Measurements from ENCODE around the gene CBLN3. TPM values are rescaled to one million over a fixed set of nuclear protein-coding genes. Genes with fewer than 3 reads are reported as not detected.

The CBLN3 gene
- total and polyA plus RNA-seq, 4 donors: 1.7 to 4.9 (median 2.0) TPM

DNA sequence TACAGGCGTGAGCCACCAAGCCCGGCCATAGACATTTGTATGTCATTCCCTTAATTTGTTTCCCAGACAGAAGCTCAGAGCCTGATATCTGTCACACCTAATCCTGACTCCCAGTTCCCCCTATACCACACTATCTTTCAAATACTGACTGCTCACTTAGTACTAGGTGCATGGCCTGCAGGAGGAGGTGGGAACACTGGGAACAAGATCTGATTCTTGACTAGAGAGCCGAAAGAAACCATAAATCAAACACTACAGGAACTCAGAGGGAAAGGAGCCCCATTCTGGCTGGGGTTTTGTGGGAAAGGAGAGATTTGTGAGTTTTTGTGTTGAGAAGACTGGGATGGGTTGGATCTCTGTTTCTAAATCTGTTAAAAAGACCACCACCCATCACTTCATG is 5.2 kb upstream of the CBLN3 start:
- DNase-seq (no peak), ATAC-seq (ENCODE audit: insufficient read depth, low FRiP score) (no peak)
- no peak overlapping the region for H3K4me3 ChIP-seq
- WGBS, 2 donors: 82 to 84% methylated on average over 3 of the region's 3 CpGs
- no peak overlapping the region for H3K9ac ChIP-seq (ENCODE audit: insufficient read depth in 1 of 2, low read length in 2 of 2)
- H3K36me3 ChIP-seq (ENCODE audit: control insufficient read depth in 4 of 4, insufficient read depth in 4 of 4, low read length in 4 of 4): peaks cover under 1 to 53% (median 46%) of the 10 kb centered on the region in 4 donors
- H3K4me1 ChIP-seq (ENCODE audit: control insufficient read depth in 5 of 5, insufficient read depth in 5 of 5, low read length in 5 of 5): peaks cover 0 to 17% (median 10%) of the 10 kb centered on the region in 5 donors
- no peaks in the 10 kb centered on the region for H3K9me3 ChIP-seq (ENCODE audit: control insufficient read depth in 4 of 4, insufficient read depth in 3 of 4, low read length in 3 of 4)
- TF ChIP-seq, protein P1, sequence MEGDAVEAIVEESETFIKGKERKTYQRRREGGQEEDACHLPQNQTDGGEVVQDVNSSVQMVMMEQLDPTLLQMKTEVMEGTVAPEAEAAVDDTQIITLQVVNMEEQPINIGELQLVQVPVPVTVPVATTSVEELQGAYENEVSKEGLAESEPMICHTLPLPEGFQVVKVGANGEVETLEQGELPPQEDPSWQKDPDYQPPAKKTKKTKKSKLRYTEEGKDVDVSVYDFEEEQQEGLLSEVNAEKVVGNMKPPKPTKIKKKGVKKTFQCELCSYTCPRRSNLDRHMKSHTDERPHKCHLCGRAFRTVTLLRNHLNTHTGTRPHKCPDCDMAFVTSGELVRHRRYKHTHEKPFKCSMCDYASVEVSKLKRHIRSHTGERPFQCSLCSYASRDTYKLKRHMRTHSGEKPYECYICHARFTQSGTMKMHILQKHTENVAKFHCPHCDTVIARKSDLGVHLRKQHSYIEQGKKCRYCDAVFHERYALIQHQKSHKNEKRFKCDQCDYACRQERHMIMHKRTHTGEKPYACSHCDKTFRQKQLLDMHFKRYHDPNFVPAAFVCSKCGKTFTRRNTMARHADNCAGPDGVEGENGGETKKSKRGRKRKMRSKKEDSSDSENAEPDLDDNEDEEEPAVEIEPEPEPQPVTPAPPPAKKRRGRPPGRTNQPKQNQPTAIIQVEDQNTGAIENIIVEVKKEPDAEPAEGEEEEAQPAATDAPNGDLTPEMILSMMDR (IDR thresholded peaks at IDR 0.05; ENCODE audit: control extremely low read depth, extremely low read depth): no peak
- H3K27me3 ChIP-seq (ENCODE audit: control insufficient read depth in 3 of 3, insufficient read depth in 3 of 3, low read length in 2 of 3): no peaks in the 10 kb centered on the region
- no peak overlapping the region for H3K27ac ChIP-seq (ENCODE audit: low read depth in 1 of 2, low read length in 1 of 2)

DNA sequence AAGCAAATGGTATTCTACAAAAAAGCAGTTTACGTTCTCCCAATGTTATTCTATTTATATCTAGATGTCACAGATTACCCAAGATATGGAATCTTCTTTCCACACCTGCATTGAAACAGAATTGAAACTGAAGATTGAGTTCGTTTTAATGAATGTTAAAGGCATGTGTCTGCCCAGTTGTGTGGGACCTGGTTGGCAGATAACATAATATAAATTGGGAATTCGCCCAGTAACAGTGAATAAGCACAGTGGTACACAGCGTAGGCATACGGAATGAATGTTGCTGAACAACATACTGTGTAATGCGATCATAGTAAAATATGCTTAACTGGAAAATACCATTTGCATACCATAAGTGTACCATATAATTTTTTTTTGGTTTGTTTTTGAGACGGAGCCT is 4.6 kb upstream of the CBLN3 start:
- no peaks in the 10 kb centered on the region for H3K27me3 ChIP-seq (ENCODE audit: control insufficient read depth in 3 of 3, insufficient read depth in 3 of 3, low read length in 2 of 3)
- 90% methylated on average over 7 of the region's 7 CpGs for WGBS, 2 donors
- H3K4me3 ChIP-seq: no peak overlapping the region
- H3K27ac ChIP-seq (ENCODE audit: low read depth in 1 of 2, low read length in 1 of 2): no peak overlapping the region
- no peak for ATAC-seq (ENCODE audit: insufficient read depth, low FRiP score)
- no peak for DNase-seq
- H3K4me1 ChIP-seq (ENCODE audit: control insufficient read depth in 5 of 5, insufficient read depth in 5 of 5, low read length in 5 of 5): peaks cover 0 to 23% (median 16%) of the 10 kb centered on the region in 5 donors
- peaks cover 0 to 49% (median 43%) of the 10 kb centered on the region in 4 donors for H3K36me3 ChIP-seq (ENCODE audit: control insufficient read depth in 4 of 4, insufficient read depth in 4 of 4, low read length in 4 of 4)
- no peaks in the 10 kb centered on the region for H3K9me3 ChIP-seq (ENCODE audit: control insufficient read depth in 4 of 4, insufficient read depth in 3 of 4, low read length in 3 of 4)
- no peak overlapping the region for H3K9ac ChIP-seq (ENCODE audit: insufficient read depth in 1 of 2, low read length in 2 of 2)
- TF ChIP-seq, protein P1 (IDR thresholded peaks at IDR 0.05; ENCODE audit: control extremely low read depth, extremely low read depth): no peak

- Histone ChIP-seq H3K9me3 (ENCODE audit: control insufficient read depth in 4 of 4, insufficient read depth in 3 of 4, low read length in 3 of 4) (no peaks in the 10 kb centered on the region), H3K36me3 (ENCODE audit: control insufficient read depth in 4 of 4, insufficient read depth in 4 of 4, low read length in 4 of 4) (peaks cover 0 to 36% (median 32%) of the 10 kb centered on the region in 4 donors), H3K9ac (ENCODE audit: insufficient read depth in 1 of 2, low read length in 2 of 2) (no peak overlapping the region), H3K4me3 (no peak overlapping the region), H3K4me1 (ENCODE audit: control insufficient read depth in 5 of 5, insufficient read depth in 5 of 5, low read length in 5 of 5) (peaks cover 0 to 28% (median 18%) of the 10 kb centered on the region in 5 donors), H3K27me3 (ENCODE audit: control insufficient read depth in 3 of 3, insufficient read depth in 3 of 3, low read length in 2 of 3) (no peaks in the 10 kb centered on the region), H3K27ac (ENCODE audit: low read depth in 1 of 2, low read length in 1 of 2) (peak overlapping the region in 1 of 2 donors; percentile 7)
- WGBS, 2 donors: 86 to 93% methylated on average over 21 to 24 of the region's 24 CpGs
- DNase-seq: no peak
- no peak for ATAC-seq (ENCODE audit: insufficient read depth, low FRiP score)
- TF ChIP-seq, protein P1 (IDR thresholded peaks at IDR 0.05; ENCODE audit: control extremely low read depth, extremely low read depth): no peak
Measured at GRCh38 chr14:24432259-24433131, 3.0 kb upstream of the CBLN3 start.
